HEK293 (cell line): Measurements from ENCODE around the gene C6orf136.

Source experiments
- GLIS1 ChIP-seq: fragments of 450-650 bp; formaldehyde crosslinking; IDR thresholded peaks from 2 replicates; pipeline ENCODE4 v1.5.1; 2016; ENCODE audit warnings: missing biosample characterization, missing genetic modification characterization
- KLF10 ChIP-seq: fragments of 450-650 bp; IDR thresholded peaks from 2 replicates; pipeline ENCODE4 v1.5.1; 2018; ENCODE audit warnings: missing biosample characterization, mild to moderate bottlenecking, missing genetic modification characterization
- MEIS1 ChIP-seq: sonication (generic); formaldehyde crosslinking; IDR thresholded peaks from 2 replicates; pipeline ENCODE4 v1.8.1; 2022; ENCODE audit warnings: missing genetic modification reagents, mild to moderate bottlenecking, borderline replicate concordance
- OVOL3 ChIP-seq: fragments of 450-650 bp; formaldehyde crosslinking; IDR thresholded peaks from 2 replicates; pipeline ENCODE4 v1.5.1; 2016; ENCODE audit warnings: missing biosample characterization, missing genetic modification characterization
- SP3 ChIP-seq: fragments of 450-650 bp; formaldehyde crosslinking; IDR thresholded peaks from 2 replicates; pipeline ENCODE4 v1.5.1; 2016; ENCODE audit warnings: missing biosample characterization, missing genetic modification characterization
- ZBTB20 ChIP-seq: fragments of 450-650 bp; formaldehyde crosslinking; IDR thresholded peaks from 2 replicates; pipeline ENCODE4 v1.5.1; 2016; ENCODE audit warnings: missing biosample characterization, missing genetic modification characterization
- ZBTB7A ChIP-seq: fragments of 450-650 bp; formaldehyde crosslinking; IDR thresholded peaks from 2 replicates; pipeline ENCODE4 v1.5.1; 2016; ENCODE audit warnings: low read depth, missing biosample characterization, missing genetic modification characterization
- ZFP41 ChIP-seq: fragments of 450-650 bp; formaldehyde crosslinking; IDR thresholded peaks from 2 replicates; pipeline ENCODE4 v1.5.1; 2016; ENCODE audit warnings: missing biosample characterization, missing genetic modification characterization, borderline replicate concordance
- ZNF112 ChIP-seq: fragments of 450-650 bp; formaldehyde crosslinking; IDR thresholded peaks from 2 replicates; pipeline ENCODE4 v1.5.0; 2017; ENCODE audit warnings: missing biosample characterization, missing genetic modification characterization
- ZNF121 ChIP-seq: fragments of 450-650 bp; formaldehyde crosslinking; IDR thresholded peaks from 2 replicates; pipeline ENCODE4 v1.5.1; 2016; ENCODE audit warnings: missing biosample characterization, missing genetic modification characterization
- ZNF16 ChIP-seq: fragments of 450-650 bp; formaldehyde crosslinking; IDR thresholded peaks from 2 replicates; pipeline ENCODE4 v1.5.1; 2016; ENCODE audit warnings: low read depth, missing biosample characterization, missing genetic modification characterization
- ZNF169 ChIP-seq: fragments of 450-650 bp; formaldehyde crosslinking; IDR thresholded peaks from 2 replicates; pipeline ENCODE4 v1.5.1; 2016; ENCODE audit warnings: missing biosample characterization, missing genetic modification characterization
- ZNF311 ChIP-seq: fragments of 450-650 bp; formaldehyde crosslinking; IDR thresholded peaks from 2 replicates; pipeline ENCODE4 v1.5.1; 2017; ENCODE audit warnings: missing biosample characterization, missing genetic modification characterization, borderline replicate concordance
- ZNF324 ChIP-seq: fragments of 450-650 bp; formaldehyde crosslinking; IDR thresholded peaks from 2 replicates; pipeline ENCODE4 v1.5.1; 2016; ENCODE audit warnings: missing biosample characterization, missing genetic modification characterization
- ZNF341 ChIP-seq: fragments of 450-650 bp; formaldehyde crosslinking; IDR thresholded peaks from 2 replicates; pipeline ENCODE4; 2016; ENCODE audit warnings: low read depth, missing biosample characterization, missing genetic modification characterization
- ZNF366 ChIP-seq: fragments of 450-650 bp; formaldehyde crosslinking; conservative IDR thresholded peaks from 2 replicates; pipeline ENCODE4 v1.5.1; 2016; ENCODE audit warnings: missing biosample characterization, missing genetic modification characterization
- ZNF426 ChIP-seq: fragments of 450-650 bp; formaldehyde crosslinking; IDR thresholded peaks from 2 replicates; pipeline ENCODE4 v1.5.1; 2017; ENCODE audit warnings: missing biosample characterization, missing genetic modification characterization, mild to moderate bottlenecking, inconsistent platforms, moderate library complexity
- ZNF433 ChIP-seq: fragments of 450-650 bp; formaldehyde crosslinking; IDR thresholded peaks from 2 replicates; pipeline ENCODE4 v1.5.1; 2016; ENCODE audit warnings: missing biosample characterization, missing genetic modification characterization, low read depth
- ZNF544 ChIP-seq: fragments of 450-650 bp; formaldehyde crosslinking; IDR thresholded peaks from 2 replicates; pipeline ENCODE4 v1.5.0; 2017; ENCODE audit warnings: missing biosample characterization, missing genetic modification characterization
- ZNF548 ChIP-seq: fragments of 450-650 bp; formaldehyde crosslinking; IDR thresholded peaks from 2 replicates; pipeline ENCODE4 v1.5.1; 2016; ENCODE audit warnings: missing biosample characterization, missing genetic modification characterization
- ZNF623 ChIP-seq: fragments of 450-650 bp; formaldehyde crosslinking; IDR thresholded peaks from 2 replicates; pipeline ENCODE4 v1.5.1; 2016; ENCODE audit warnings: missing biosample characterization, missing genetic modification characterization
- ZNF624 ChIP-seq: fragments of 450-650 bp; formaldehyde crosslinking; IDR thresholded peaks from 2 replicates; pipeline ENCODE4 v1.5.1; 2017; ENCODE audit warnings: missing biosample characterization, missing genetic modification characterization
- ZNF629 ChIP-seq: fragments of 450-650 bp; formaldehyde crosslinking; IDR thresholded peaks from 2 replicates; pipeline ENCODE4 v1.5.1; 2017; ENCODE audit warnings: missing biosample characterization, missing genetic modification characterization
- ZNF670 ChIP-seq: fragments of 450-650 bp; formaldehyde crosslinking; IDR thresholded peaks from 2 replicates; pipeline ENCODE4 v1.5.1; 2016; ENCODE audit warnings: missing biosample characterization, missing genetic modification characterization, low read depth
- ZNF747 ChIP-seq: fragments of 450-650 bp; formaldehyde crosslinking; IDR thresholded peaks from 2 replicates; pipeline ENCODE4 v1.5.1; 2016; ENCODE audit warnings: missing biosample characterization, missing genetic modification characterization
- ZNF791 ChIP-seq: fragments of 450-650 bp; formaldehyde crosslinking; IDR thresholded peaks from 2 replicates; pipeline ENCODE4 v1.5.1; 2016; ENCODE audit warnings: missing biosample characterization, missing genetic modification characterization
- TF ChIP-seq, protein P1 (sequence below): fragments of 450-650 bp; formaldehyde crosslinking; IDR thresholded peaks from 2 replicates; pipeline ENCODE4 v1.5.1; 2016; ENCODE audit warnings: missing biosample characterization, missing genetic modification characterization
- TF ChIP-seq, protein P2 (sequence below): fragments of 450-650 bp; formaldehyde crosslinking; IDR thresholded peaks from 2 replicates; pipeline ENCODE4 v1.5.0; 2017; ENCODE audit warnings: missing biosample characterization, missing genetic modification characterization, borderline replicate concordance
- TF ChIP-seq, protein P3 (sequence below): fragments of 450-650 bp; formaldehyde crosslinking; IDR thresholded peaks from 2 replicates; pipeline ENCODE4 v1.5.1; 2016; ENCODE audit warnings: missing biosample characterization, missing genetic modification characterization, borderline replicate concordance
- TF ChIP-seq, protein P4 (sequence below): fragments of 450-650 bp; formaldehyde crosslinking; IDR thresholded peaks from 2 replicates; pipeline ENCODE4 v1.5.1; 2016; ENCODE audit warnings: missing biosample characterization, missing genetic modification characterization, borderline replicate concordance

The C6orf136 gene

DNA sequence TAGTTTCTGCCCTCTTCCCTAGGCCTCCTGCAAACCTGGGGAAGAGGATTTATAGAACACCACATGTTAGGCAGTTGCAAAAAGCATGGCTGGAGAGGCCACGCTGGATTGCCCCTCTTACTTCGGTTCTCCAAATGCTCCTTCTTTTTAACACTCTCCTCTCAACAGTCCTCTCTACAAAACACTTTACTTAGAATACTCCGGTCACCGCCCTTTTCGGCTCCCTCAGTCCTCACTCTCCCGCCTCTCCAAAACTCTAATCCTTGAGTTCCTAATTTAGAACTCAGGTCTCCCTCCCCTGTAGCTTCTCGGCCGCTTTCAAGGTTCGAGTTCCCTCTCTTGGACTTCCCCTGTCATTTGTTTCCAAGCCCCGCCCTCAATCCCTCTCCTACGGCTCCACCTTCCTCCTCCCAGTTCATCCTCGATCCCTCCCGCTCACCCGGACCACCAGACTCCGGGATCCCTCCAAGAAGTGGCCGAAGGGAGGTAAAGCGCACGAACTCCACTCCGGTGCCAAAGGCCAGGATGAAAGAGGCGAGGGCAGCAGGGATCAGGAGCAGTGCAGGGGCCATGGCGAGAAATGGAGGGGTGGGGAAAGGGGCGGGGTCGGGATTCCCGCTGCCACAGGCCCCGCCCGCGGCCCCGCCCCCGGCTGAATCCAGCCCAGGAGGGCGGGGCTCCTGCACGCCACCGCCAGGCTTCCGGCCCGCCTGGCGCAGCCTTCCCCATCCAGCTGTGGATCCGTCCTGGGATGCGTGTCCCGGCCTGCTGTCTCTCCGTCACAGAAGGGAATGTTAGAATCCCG is 43.7 kb downstream of the C6orf136 start, which contains the start of gene NRM (continued):
- TF ChIP-seq ZNF544 (tag by site-specific recombination) (no peak), KLF10 (tag by site-specific recombination) (peak; percentile 86), OVOL3 (tag by site-specific recombination) (no peak), ZNF624 (no peak), ZNF791 (no peak), ZBTB7A (no peak), ZNF433 (tag by site-specific recombination) (no peak), GLIS1 (peak; percentile 50), ZNF16 (tag by site-specific recombination) (no peak), ZNF341 (tag by site-specific recombination) (peak; percentile 45), ZNF426 (no peak), ZNF121 (no peak), ZNF629 (peak; percentile 16; the same call in 1 of the 2 replicates), ZNF670 (no peak), SP3 (tag by site-specific recombination) (peak; percentile 98), ZNF311 (tag by site-specific recombination) (no peak), ZNF366 (tag by site-specific recombination) (peak; percentile 96), ZNF548 (tag by site-specific recombination) (no peak), ZNF623 (tag by site-specific recombination) (no peak), ZNF324 (tag by site-specific recombination) (no peak), ZBTB20 (tag by site-specific recombination) (peak; percentile 47; the same call in 1 of the 2 replicates), ZNF112 (no peak), ZFP41 (tag by site-specific recombination) (no peak), ZNF747 (tag by site-specific recombination) (no peak), ZNF169 (tag by site-specific recombination) (no peak), MEIS1 (CRISPR knock-in tag) (no peak)
- TF ChIP-seq, protein P1, sequence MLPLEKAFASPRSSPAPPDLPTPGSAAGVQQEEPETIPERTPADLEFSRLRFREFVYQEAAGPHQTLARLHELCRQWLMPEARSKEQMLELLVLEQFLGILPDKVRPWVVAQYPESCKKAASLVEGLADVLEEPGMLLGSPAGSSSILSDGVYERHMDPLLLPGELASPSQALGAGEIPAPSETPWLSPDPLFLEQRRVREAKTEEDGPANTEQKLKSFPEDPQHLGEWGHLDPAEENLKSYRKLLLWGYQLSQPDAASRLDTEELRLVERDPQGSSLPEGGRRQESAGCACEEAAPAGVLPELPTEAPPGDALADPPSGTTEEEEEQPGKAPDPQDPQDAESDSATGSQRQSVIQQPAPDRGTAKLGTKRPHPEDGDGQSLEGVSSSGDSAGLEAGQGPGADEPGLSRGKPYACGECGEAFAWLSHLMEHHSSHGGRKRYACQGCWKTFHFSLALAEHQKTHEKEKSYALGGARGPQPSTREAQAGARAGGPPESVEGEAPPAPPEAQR (tag by site-specific recombination): no peak
- TF ChIP-seq, protein P2, sequence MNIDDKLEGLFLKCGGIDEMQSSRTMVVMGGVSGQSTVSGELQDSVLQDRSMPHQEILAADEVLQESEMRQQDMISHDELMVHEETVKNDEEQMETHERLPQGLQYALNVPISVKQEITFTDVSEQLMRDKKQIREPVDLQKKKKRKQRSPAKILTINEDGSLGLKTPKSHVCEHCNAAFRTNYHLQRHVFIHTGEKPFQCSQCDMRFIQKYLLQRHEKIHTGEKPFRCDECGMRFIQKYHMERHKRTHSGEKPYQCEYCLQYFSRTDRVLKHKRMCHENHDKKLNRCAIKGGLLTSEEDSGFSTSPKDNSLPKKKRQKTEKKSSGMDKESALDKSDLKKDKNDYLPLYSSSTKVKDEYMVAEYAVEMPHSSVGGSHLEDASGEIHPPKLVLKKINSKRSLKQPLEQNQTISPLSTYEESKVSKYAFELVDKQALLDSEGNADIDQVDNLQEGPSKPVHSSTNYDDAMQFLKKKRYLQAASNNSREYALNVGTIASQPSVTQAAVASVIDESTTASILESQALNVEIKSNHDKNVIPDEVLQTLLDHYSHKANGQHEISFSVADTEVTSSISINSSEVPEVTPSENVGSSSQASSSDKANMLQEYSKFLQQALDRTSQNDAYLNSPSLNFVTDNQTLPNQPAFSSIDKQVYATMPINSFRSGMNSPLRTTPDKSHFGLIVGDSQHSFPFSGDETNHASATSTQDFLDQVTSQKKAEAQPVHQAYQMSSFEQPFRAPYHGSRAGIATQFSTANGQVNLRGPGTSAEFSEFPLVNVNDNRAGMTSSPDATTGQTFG (tag by site-specific recombination): no peak
- TF ChIP-seq, protein P3, sequence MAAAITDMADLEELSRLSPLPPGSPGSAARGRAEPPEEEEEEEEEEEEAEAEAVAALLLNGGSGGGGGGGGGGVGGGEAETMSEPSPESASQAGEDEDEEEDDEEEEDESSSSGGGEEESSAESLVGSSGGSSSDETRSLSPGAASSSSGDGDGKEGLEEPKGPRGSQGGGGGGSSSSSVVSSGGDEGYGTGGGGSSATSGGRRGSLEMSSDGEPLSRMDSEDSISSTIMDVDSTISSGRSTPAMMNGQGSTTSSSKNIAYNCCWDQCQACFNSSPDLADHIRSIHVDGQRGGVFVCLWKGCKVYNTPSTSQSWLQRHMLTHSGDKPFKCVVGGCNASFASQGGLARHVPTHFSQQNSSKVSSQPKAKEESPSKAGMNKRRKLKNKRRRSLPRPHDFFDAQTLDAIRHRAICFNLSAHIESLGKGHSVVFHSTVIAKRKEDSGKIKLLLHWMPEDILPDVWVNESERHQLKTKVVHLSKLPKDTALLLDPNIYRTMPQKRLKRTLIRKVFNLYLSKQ (tag by site-specific recombination): no peak
- TF ChIP-seq, protein P4, sequence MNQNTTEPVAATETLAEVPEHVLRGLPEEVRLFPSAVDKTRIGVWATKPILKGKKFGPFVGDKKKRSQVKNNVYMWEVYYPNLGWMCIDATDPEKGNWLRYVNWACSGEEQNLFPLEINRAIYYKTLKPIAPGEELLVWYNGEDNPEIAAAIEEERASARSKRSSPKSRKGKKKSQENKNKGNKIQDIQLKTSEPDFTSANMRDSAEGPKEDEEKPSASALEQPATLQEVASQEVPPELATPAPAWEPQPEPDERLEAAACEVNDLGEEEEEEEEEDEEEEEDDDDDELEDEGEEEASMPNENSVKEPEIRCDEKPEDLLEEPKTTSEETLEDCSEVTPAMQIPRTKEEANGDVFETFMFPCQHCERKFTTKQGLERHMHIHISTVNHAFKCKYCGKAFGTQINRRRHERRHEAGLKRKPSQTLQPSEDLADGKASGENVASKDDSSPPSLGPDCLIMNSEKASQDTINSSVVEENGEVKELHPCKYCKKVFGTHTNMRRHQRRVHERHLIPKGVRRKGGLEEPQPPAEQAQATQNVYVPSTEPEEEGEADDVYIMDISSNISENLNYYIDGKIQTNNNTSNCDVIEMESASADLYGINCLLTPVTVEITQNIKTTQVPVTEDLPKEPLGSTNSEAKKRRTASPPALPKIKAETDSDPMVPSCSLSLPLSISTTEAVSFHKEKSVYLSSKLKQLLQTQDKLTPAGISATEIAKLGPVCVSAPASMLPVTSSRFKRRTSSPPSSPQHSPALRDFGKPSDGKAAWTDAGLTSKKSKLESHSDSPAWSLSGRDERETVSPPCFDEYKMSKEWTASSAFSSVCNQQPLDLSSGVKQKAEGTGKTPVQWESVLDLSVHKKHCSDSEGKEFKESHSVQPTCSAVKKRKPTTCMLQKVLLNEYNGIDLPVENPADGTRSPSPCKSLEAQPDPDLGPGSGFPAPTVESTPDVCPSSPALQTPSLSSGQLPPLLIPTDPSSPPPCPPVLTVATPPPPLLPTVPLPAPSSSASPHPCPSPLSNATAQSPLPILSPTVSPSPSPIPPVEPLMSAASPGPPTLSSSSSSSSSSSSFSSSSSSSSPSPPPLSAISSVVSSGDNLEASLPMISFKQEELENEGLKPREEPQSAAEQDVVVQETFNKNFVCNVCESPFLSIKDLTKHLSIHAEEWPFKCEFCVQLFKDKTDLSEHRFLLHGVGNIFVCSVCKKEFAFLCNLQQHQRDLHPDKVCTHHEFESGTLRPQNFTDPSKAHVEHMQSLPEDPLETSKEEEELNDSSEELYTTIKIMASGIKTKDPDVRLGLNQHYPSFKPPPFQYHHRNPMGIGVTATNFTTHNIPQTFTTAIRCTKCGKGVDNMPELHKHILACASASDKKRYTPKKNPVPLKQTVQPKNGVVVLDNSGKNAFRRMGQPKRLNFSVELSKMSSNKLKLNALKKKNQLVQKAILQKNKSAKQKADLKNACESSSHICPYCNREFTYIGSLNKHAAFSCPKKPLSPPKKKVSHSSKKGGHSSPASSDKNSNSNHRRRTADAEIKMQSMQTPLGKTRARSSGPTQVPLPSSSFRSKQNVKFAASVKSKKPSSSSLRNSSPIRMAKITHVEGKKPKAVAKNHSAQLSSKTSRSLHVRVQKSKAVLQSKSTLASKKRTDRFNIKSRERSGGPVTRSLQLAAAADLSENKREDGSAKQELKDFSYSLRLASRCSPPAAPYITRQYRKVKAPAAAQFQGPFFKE (tag by site-specific recombination): no peak
